HG03565 (cell line): ENCODE measurements around the gene RAB40C.

ENCODE experiments used
- ATAC-seq: cut with Tn5 transposase; IDR thresholded peaks from one replicate; pipeline ENCODE4 v1.9.1; 2021; ENCODE audit warnings: mild to moderate bottlenecking, moderate library complexity; ENCODE audit not compliant: unreplicated experiment

RAB40C gene, protein sequence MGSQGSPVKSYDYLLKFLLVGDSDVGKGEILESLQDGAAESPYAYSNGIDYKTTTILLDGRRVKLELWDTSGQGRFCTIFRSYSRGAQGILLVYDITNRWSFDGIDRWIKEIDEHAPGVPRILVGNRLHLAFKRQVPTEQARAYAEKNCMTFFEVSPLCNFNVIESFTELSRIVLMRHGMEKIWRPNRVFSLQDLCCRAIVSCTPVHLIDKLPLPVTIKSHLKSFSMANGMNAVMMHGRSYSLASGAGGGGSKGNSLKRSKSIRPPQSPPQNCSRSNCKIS

DNA sequence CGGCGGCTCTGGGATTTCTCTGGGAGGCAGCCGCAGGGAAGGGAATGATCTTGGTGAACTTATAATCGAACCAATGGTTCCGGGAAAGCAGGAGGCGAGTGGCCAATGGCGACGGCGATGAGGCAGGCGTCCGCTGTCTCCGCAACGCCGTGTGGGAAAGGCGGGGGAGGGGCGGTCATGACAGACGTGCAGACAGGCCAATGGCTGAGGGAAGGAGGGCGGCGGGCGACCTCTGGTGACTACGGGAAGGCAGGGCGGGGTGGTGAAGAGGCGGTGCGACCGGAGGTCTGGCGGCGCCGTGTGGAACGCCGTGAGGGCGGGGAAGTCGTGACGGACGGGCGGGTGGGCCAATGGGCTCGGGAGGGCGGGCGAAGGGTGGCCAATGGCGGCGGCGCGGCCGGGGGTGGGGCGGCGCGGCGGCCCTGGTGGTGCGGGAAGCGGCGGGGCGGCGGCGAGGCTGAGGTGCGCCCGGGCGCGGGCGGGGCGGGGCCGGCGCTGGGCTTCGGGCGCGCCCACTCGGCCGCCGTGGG, at the start of gene RAB40C:
Gene RAB40C, plus strand, starts transcription at position 409 of the 530 bp plus-strand sequence. CDS start 226 bp downstream, outside the sequence.
- ATAC-seq = peak; percentile 64

DNA sequence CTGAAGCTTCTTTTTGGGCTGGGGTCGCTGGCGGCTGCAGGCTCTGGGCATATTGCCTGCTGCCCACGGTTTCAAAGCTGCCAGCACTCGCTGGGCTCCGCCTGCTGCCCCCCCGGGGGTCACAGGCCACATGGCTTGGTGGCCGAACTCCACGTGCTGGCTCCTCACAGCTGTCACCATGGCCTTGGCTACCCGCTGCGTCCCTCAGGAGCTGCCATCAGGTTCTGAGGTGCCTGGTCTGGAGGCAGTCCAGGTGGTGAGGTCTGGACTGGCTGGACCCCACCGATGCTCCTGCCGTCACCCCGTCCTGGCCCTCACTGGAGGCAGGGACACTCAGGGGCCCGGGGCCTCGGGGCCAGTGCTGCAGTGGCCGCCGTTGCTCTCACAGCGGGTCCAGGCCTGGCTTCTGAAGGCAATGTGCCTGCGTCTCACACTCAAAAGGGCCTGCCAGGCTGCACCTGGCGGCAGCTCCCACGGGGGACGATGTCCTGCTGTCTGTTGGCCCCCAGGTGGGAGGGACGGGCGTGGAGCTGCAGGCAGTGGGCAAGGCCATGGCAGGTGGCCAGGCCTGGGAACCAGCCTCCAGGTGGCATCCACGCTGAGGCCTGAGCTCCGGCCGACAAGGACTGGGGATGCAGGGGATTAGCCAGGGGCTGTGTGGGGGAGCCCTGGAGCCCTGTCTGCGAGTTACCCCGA, 49.1 kb upstream of the RAB40C start:
- no peak for ATAC-seq

DNA sequence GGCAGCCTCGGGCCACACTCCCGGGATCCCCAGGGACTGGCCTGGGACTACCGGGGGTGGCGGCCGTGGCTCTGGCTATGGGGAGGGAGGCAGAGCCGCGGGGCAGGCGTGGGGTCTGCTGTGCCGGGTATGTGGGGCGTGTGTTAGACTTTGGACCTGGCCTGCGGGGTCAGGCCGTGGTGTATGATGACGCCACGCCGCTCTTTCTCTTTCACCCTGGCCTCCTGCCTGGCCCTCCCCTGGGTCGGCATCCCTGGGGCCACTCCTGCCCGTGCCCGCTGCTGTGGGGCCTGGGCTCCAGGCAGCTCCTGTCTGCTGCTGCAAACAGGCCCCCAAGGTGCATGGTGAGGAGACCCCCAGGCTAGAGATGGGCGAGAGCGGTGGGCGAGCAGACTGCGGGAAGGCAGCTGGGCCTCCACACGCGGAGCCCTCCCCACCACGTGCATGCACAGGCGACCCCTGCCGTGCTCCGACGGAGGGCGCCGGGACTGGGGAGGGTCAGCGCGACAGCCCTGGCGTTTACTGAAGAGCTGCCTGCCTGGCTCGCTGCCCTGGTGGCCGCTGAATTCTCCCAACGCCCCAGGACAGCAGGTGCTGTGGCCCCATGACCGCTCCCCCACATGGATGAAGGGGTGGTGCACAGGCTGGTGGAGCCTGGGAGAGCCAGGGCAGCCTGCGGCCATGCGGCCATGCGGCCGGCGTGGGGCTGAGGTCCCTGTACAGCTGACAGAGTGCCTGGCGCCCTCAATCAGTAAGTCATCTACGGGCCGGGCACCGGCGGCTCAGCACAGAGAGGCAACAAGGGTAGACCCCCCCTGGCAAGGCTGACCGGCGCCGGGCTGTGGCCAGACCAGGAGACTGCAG, 46.3 kb upstream of the RAB40C start:
- ATAC-seq = no peak

DNA sequence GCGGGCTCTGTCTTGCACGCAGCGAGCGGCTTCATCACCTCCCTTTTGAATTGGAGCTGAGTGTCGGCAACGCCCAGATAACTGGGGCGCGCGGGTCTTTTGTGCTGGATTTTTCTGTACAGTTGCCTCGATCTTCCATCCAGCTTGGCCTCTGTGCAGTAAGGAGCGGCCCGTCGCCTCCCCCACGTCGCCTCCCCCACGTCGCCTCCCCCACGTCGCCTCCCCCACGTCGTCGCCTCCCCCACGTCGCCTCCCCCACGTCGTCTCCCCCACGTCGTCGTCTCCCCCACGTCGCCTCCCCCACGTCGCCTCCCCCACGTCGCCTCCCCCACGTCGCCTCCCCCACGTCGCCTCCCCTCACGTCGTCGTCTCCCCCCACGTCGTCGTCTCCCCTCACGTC, 45.3 kb upstream of the RAB40C start:
- ATAC-seq = no peak

DNA sequence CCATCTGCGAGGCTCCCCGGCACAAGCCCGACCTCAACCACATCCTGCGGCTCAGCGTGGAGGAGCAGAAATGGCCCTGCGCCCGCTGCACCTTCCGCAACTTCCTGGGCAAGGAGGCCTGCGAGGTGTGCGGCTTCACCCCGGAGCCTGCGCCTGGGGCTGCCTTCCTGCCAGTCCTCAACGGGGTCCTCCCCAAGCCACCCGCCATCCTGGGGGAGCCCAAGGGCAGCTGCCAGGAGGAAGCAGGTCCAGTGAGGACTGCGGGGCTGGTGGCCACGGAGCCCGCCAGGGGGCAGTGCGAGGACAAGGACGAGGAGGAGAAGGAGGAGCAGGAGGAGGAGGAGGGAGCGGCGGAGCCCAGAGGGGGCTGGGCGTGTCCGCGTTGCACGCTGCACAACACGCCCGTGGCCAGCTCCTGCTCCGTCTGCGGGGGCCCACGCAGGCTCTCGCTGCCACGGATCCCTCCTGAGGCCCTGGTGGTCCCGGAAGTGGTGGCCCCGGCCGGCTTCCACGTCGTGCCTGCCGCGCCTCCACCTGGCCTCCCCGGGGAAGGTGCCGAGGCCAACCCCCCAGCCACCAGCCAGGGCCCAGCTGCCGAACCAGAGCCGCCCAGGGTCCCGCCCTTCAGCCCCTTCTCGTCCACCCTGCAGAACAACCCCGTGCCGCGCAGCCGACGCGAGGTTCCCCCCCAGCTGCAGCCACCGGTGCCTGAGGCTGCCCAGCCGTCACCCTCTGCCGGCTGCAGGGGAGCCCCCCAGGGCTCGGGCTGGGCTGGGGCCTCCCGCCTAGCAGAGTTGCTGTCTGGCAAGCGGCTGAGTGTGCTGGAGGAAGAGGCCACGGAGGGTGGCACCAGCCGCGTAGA, 42.7 kb upstream of the RAB40C start:
- no peak for ATAC-seq

DNA sequence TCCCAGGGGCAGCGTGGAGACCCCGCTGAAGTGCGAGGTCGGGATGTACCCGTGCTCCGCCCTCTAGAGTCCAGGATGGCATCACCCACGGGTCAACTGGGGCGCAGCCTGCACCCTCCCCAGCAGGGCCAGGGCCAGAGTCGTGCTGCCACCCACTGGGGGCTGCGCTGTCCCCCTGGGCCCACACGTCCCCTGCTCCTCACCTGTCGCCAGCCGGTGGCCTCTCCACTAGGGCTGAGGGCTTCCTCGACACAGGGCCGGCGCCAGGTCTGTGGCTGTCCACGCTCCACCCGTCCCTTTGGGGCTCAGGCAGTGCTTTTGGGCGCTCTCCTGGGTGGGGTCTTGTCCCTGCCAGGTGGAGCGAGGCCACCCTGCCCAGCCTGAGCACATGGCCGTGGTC, 41.3 kb upstream of the RAB40C start:
- no peak for ATAC-seq

DNA sequence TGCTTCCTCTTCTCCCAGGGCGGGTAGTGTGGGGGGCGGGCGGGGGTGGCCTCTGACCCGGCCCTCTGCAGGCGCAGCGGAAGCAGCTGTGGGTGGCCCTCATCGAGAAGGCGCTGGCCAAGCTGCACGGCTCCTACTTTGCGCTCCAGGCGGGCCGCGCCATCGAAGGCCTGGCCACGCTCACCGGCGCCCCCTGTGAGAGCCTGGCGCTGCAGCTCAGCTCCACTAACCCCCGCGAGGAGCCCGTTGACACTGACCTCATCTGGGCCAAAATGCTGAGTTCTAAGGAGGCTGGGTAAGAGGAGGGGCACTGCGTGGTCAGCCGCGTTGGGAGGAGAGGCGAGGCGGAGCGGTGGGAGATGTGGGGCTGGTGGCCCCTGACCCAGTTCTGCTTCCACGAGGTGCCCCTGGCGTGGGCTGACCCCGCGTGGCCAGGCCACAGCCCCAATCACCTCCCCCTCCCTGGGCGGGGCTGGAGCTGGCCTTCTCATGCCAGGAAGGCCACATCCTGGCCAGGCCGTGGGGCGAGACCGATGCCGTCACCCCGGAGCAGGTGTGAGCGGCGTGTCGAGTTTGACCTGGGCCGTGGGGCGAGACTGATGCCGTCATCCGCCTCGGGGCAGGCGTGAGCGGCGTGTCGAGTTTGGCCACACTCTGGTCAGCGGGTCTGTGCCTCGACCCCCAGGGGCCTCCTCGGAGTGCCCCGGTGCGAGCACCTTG, 40.2 kb upstream of the RAB40C start:
- ATAC-seq = no peak

DNA sequence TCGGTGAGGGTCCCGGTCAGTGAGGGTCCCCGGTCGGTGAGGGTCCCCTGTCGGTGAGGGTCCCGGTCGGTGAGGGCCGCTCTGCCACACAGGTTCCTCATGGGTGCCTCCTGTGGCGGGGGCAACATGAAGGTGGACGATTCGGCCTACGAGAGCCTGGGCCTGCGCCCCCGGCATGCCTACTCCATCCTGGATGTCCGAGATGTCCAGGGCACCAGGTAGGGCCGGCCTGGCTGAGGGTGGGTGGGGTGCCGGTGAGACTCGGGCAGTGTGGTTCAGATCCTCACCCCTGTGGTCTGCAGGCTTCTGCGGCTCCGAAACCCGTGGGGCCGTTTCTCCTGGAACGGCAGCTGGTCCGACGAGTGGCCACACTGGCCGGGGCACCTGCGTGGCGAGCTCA, 38.7 kb upstream of the RAB40C start:
- ATAC-seq = no peak

DNA sequence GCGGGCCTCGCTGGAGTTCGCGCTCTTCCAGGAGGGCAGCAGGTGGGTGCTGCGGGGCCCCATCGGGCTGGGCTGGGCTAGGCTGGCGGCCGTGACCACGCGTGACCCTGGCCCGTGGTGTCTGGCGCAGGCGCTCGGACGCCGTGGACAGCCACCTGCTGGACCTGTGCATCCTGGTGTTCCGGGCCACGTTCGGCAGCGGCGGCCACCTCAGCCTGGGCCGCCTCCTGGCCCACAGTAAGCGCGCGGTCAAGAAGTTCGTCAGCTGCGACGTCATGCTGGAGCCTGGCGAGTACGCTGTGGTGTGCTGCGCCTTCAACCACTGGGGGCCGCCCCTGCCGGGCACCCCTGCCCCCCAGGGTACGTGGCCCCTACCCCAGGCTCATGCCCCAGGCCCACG, 37.7 kb upstream of the RAB40C start:
- ATAC-seq = no peak

DNA sequence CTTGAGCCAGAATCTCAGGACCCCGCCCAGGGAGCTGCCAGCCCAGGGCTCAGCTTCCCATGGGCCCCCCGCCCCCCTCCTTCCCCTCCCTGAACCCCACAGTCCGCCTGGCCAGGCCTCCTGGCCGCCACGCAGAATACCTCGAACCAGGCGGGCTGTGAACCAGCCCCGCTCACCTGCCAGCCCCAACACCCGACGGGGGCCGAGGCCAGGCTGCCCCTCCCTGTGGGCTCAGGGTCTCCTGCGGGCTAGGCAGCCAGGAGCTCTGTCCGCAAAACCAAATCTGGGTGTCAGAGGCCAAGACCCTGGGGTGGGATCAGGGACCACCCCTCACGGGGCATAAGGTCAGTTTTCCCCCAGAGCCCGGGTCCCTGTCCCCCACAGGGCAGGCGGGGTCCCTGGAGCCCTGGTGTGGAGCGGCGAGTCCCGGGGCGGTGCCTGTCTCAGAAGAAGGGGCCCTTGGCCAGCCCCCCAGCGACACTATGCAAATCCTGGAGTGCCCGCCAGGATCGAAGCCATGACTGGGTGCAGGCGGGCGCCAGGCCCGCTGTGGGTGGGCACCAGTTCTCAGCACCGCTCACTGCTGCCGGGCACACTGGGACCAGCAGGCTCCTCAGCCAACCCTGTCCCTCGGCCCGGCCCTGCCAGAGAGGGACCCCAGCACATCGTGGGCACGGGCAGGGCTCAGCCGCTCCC, 36.1 kb upstream of the RAB40C start:
- ATAC-seq = no peak

DNA sequence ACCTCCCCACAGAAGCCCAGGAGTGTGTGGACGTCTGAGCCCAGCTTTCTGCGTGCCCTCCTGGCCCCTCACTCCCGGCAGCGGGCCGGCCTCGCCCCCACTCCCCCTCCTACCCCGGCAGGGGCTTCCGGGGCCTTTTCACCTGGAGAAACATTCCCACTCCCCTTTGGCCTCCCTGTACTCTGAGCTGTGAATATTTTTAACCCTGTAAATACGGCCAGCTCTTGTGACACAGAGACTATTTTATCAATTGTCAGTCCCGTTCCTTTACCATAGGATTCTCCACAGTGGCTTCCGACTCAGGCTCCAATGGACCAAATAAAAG, 35.6 kb upstream of the RAB40C start:
- ATAC-seq = no peak

DNA sequence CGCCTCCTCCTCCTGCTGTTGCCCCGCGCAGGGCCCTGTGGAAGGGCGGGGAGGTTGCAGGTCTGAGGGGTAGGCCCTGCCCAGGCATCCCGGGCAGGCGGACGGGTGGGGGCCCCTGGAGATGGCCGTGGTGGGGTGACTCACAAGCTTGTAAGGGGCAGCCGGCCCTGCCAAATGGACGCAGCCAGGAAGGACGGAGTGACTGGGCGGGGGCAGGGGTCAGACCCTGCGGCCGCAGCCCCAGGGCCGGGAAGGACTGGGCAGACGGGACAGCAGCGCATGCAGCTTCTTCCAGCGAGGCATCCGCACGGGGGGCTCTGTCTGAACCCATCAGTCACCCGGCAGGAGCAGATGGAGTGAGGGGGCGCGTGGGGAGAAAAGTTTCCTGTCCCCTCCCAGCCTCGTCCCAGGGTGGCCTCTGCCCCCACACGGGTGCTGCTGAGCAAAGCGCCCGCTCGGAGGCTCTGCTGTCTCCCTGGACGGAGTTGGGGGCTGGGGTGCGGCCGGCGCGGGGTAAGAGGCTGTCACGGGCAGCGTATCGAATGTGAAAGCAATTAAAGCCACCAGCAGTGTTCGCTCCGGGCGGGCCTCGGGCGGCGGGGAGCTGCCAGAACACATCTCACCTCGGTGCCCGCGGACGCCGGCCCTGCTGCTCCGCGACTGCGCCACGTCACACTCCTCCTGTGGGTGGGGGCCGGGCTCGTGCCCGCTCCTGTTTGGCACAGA, 35.1 kb upstream of the RAB40C start:
- no peak for ATAC-seq

DNA sequence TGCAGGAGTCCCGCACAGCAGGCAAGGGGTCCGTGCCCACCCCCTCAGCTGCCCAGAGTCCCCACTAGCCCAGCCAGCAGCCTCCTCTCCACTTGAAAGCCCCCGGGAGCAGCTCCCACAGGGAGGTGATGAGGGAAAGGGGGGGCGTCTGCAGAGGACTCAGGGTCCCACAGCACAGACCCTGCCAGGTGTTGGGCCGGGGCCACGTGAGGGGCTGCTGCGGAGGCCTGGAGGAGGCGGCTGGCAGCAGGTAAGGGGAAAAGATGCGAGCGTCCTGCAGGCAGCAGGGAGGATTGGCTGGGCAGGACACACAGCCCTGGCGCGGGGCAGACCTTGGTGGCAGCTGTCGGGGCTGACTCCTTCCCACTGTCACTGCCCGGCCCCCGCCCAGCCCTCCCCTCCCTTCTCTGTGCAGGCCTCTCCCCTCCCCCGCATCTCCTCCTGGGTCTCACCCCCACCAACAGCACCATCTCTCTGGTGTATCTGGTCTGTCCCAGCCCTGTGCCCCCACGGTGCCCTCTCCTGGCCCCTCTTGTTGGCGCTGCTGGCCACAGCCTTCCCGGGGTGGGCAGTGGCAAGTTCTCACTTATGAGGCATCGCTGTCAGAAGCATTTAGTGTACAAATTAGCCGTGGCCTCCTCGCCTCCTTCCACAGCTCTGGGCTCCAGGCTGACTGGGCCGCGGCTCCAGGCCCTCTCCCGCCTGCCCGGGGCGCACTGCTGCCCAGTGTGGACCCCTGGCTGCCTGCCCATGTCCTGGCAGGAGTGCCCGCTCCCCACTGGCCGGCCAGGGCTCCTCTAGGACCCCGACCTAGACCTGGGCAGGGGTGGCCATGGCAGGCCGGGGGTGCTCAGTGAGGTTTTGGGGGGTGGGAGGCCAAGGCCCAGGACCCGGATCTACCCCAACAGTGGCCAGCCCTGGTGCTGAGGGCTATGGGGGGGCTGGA, 34.1 kb upstream of the RAB40C start:
- no peak for ATAC-seq

DNA sequence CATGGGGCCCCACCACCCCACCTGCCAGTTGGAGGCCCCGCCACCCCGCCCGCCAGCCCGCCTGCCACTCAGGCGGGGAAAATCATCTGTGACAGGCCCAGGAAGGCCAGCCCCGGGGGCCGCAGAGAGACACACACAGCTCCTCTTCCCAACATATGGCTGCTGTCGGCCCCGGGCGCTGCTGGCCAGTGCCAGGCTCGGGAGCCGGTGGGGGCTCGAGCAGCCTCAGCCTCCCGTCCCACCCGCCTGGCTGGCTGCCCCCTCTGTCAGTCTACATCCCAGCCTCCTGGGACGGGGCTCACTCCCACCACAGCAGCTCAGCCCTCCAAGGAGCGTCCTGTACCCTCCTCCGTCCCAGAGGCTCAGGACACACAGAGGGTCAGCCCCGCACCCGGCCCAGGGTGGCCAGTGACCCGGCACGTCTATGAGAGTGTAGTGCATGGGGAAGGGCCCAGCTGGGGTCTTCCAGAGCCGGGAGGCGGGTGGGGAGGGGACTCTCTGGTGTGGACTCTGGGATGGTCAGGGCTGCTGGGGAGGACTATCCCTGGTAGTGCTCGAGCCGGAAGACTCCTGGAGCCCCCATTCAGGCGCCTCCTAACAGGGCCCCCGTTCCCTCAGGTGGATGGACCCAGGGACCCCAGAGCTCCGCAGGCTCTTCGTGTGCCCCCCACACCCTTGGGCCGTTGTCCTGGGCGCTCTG, 33.2 kb upstream of the RAB40C start:
- ATAC-seq = no peak

DNA sequence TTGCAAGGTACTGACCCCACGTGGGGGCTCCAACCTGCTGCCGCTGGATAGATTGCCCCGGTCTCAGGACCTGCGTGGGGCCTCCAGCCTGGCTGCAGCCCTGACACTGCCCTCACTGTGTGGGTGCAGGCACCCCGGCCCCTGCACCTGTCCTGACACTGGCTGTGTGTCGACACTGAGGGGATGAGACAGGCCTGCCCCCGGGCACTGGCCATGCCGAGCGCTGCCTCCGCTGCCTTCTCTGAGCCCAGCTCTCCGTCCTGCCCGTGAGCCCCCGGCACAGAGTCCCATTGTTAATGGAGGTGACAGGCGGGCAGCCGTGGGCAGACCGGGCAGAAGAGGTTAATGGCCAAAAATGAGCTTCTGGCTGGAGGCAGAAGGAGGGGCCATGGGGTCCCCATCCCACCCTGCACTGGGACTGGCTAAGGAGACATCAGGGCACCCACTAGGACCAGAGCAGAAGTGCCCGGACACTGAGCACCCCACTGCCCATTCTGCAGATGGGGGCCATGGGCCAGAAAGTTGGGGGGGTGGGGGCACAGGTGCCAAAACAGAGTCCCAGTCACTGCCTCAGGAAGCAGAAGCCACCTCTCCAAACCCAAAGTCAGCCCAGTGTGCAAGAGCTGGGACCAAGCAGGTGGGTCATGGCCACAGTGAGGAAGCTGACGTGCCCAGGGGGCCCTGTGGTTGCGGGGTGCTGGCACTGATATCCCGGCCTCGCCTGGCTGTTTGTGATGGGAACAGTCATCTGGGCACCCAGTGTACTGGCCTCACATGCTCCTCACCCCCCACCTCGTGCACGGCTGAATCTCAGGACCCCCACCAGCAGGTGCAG, 32.2 kb upstream of the RAB40C start:
- ATAC-seq = no peak
